CD4-positive, CD25-positive, alpha-beta regulatory T cell (primary cell): ENCODE results near the gene KRT5. TPM values are rescaled to one million over a fixed set of nuclear protein-coding genes. Genes with fewer than 3 reads are reported as not detected.

ENCODE experiments used
- ATAC-seq, 2 donors: fragments of 150-1000 bp; cut with Tn5 transposase; one replicate each; pipeline ENCODE4 v1.10.0; 2021; ENCODE audit warnings: low read depth in 2 of 2, moderate number of reproducible peaks in 2 of 2, moderate library complexity in 1 of 2
- DNase-seq, 3 donors: peaks; one replicate each; pipeline versions ENCODE4 v3.0.0 to v3.0.0-alpha.2; 2012 to 2022; ENCODE audit warnings: mixed read lengths in 1 of 3
- H3K27ac ChIP-seq: one replicate; pipeline ENCODE4 v1.7.0; 2013; ENCODE audit warnings: mild to moderate bottlenecking, low read length; ENCODE audit not compliant: insufficient read depth, poor library complexity, severe bottlenecking
- H3K27me3 ChIP-seq: one replicate; pipeline ENCODE4 v1.7.0; 2013; ENCODE audit warnings: low read length; ENCODE audit not compliant: control insufficient read depth, insufficient read depth
- H3K36me3 ChIP-seq: one replicate; pipeline ENCODE4 v1.7.0; 2013; ENCODE audit warnings: mild to moderate bottlenecking, low read length, moderate library complexity; ENCODE audit not compliant: control insufficient read depth, insufficient read depth
- H3K4me1 ChIP-seq: 2 replicates; pipeline ENCODE4 v1.7.0; 2013; ENCODE audit warnings: mild to moderate bottlenecking, low read length; ENCODE audit not compliant: insufficient read depth, control insufficient read depth, poor library complexity, severe bottlenecking
- H3K4me3 ChIP-seq: one replicate; pipeline ENCODE4 v1.7.0; 2013; ENCODE audit warnings: low read depth, mild to moderate bottlenecking, low read length, moderate library complexity
- H3K9me3 ChIP-seq, 2 experiments: 1 replicate in 1 of 2; 2 replicates in 1 of 2; pipeline ENCODE4 v1.7.0; 2013; ENCODE audit warnings: low read length in 2 of 2, mild to moderate bottlenecking in 1 of 2, moderate library complexity in 1 of 2; ENCODE audit not compliant: control insufficient read depth in 2 of 2
- H3K27ac Mint-ChIP-seq, 3 donors: one replicate each; pipeline ENCODE4 v1.8.0; 2020 to 2022; ENCODE audit warnings: mild to moderate bottlenecking in 3 of 3, mixed read lengths in 3 of 3, moderate library complexity in 2 of 3
- H3K27me3 Mint-ChIP-seq: one replicate; pipeline ENCODE4 v1.8.0; 2022; ENCODE audit warnings: mild to moderate bottlenecking, mixed read lengths
- H3K36me3 Mint-ChIP-seq: one replicate; pipeline ENCODE4 v1.8.0; 2020; ENCODE audit warnings: mixed read lengths
- H3K4me1 Mint-ChIP-seq, 4 donors: one replicate each; pipeline ENCODE4 v1.8.0; 2020 to 2022; ENCODE audit warnings: mixed read lengths in 4 of 4, mild to moderate bottlenecking in 1 of 4
- H3K4me3 Mint-ChIP-seq, 4 donors: one replicate each; pipeline ENCODE4 v1.8.0; 2020 to 2022; ENCODE audit warnings: mild to moderate bottlenecking in 4 of 4, mixed read lengths in 4 of 4, moderate library complexity in 3 of 4
- H3K9me3 Mint-ChIP-seq, 7 donors: one replicate each; pipeline ENCODE4 v1.8.0; 2020 to 2022; ENCODE audit warnings: mixed read lengths in 7 of 7, mild to moderate bottlenecking in 3 of 7, moderate library complexity in 2 of 7
- polyA plus RNA-seq, 4 donors: library from polyadenylated mRNA; unstranded; fragments of 300-500 nt; fragmentation: Illumina TruSeq; gene quantifications; one replicate each; pipeline ENCODE4 v1.2.3, GENCODE V29; 2021
- total RNA-seq: library from RNA; stranded (reverse); gene quantifications from one replicate; pipeline ENCODE4 v1.2.3, GENCODE V29; 2022

The KRT5 gene
- total and polyA plus RNA-seq, 5 donors from 2014 or later = not detected

- no peaks in the 10 kb centered on the region for H3K36me3 Mint-ChIP-seq
- Histone ChIP-seq H3K4me1 (no peaks in the 10 kb centered on the region), H3K9me3 (no peaks in the 10 kb centered on the region), H3K27me3 (no peaks in the 10 kb centered on the region), H3K36me3 (no peaks in the 10 kb centered on the region), H3K27ac (no peak overlapping the region), H3K4me3 (no peak overlapping the region)
- no peaks in the 10 kb centered on the region for H3K9me3 Mint-ChIP-seq
- no peak overlapping the region for H3K4me3 Mint-ChIP-seq
- ATAC-seq = no peak
- no peak overlapping the region for H3K27ac Mint-ChIP-seq
- no peaks in the 10 kb centered on the region for H3K27me3 Mint-ChIP-seq
- DNase-seq = no peak
- H3K4me1 Mint-ChIP-seq = no peaks in the 10 kb centered on the region
Observed at GRCh38 chr12:52523824-52524223, 3.6 kb upstream of the KRT5 start.

- no peak overlapping the region for H3K27ac Mint-ChIP-seq
- H3K27me3 Mint-ChIP-seq = no peaks in the 10 kb centered on the region
- H3K4me1 Mint-ChIP-seq = no peaks in the 10 kb centered on the region
- Histone ChIP-seq H3K4me3 (no peak overlapping the region), H3K4me1 (no peaks in the 10 kb centered on the region), H3K27ac (no peak overlapping the region), H3K27me3 (no peaks in the 10 kb centered on the region), H3K9me3 (no peaks in the 10 kb centered on the region), H3K36me3 (no peaks in the 10 kb centered on the region)
- H3K4me3 Mint-ChIP-seq = no peak overlapping the region
- no peaks in the 10 kb centered on the region for H3K36me3 Mint-ChIP-seq
- no peak for ATAC-seq
- no peaks in the 10 kb centered on the region for H3K9me3 Mint-ChIP-seq
- DNase-seq = no peak
Observed at GRCh38 chr12:52522346-52523011, 2.3 kb upstream of the KRT5 start.

- no peaks in the 10 kb centered on the region for H3K9me3 ChIP-seq
- Mint-ChIP-seq H3K36me3 (no peaks in the 10 kb centered on the region), H3K4me1 (no peaks in the 10 kb centered on the region), H3K27ac (no peak overlapping the region), H3K4me3 (no peak overlapping the region), H3K27me3 (no peaks in the 10 kb centered on the region), H3K9me3 (no peaks in the 10 kb centered on the region)
- no peak overlapping the region for H3K4me3 ChIP-seq
- H3K27me3 ChIP-seq = no peaks in the 10 kb centered on the region
- no peaks in the 10 kb centered on the region for H3K36me3 ChIP-seq
- no peak for ATAC-seq
- no peaks in the 10 kb centered on the region for H3K4me1 ChIP-seq
- no peak for DNase-seq
- no peak overlapping the region for H3K27ac ChIP-seq
Observed at GRCh38 chr12:52521568-52522266, 1.5 kb upstream of the KRT5 start.

GRCh38 chr12:52521175-52521567 is 977 bp upstream of the KRT5 start:
- no peak overlapping the region for H3K4me3 ChIP-seq
- no peaks in the 10 kb centered on the region for H3K27me3 Mint-ChIP-seq
- no peaks in the 10 kb centered on the region for H3K9me3 ChIP-seq
- peak overlapping the region in 1 of 4 donors; percentile 62 for H3K4me3 Mint-ChIP-seq
- no peak overlapping the region for H3K27ac Mint-ChIP-seq
- H3K36me3 Mint-ChIP-seq = no peaks in the 10 kb centered on the region
- H3K27ac ChIP-seq = no peak overlapping the region
- H3K36me3 ChIP-seq = no peaks in the 10 kb centered on the region
- H3K9me3 Mint-ChIP-seq = no peaks in the 10 kb centered on the region
- ATAC-seq = no peak
- no peaks in the 10 kb centered on the region for H3K27me3 ChIP-seq
- no peaks in the 10 kb centered on the region for H3K4me1 Mint-ChIP-seq
- no peaks in the 10 kb centered on the region for H3K4me1 ChIP-seq
- DNase-seq = no peak

GRCh38 chr12:52519387-52519703 is 849 bp downstream of the KRT5 start:
- Histone ChIP-seq H3K4me3 (no peak overlapping the region), H3K4me1 (no peaks in the 10 kb centered on the region), H3K27me3 (no peaks in the 10 kb centered on the region), H3K9me3 (no peaks in the 10 kb centered on the region), H3K27ac (no peak overlapping the region), H3K36me3 (no peaks in the 10 kb centered on the region)
- no peak overlapping the region for H3K27ac Mint-ChIP-seq
- H3K4me3 Mint-ChIP-seq = no peak overlapping the region
- H3K27me3 Mint-ChIP-seq = no peaks in the 10 kb centered on the region
- no peaks in the 10 kb centered on the region for H3K36me3 Mint-ChIP-seq
- ATAC-seq (no peak), DNase-seq (no peak)
- H3K9me3 Mint-ChIP-seq = no peaks in the 10 kb centered on the region
- no peaks in the 10 kb centered on the region for H3K4me1 Mint-ChIP-seq

- Histone ChIP-seq H3K27ac (no peak overlapping the region), H3K9me3 (no peaks in the 10 kb centered on the region), H3K4me1 (no peaks in the 10 kb centered on the region), H3K36me3 (no peaks in the 10 kb centered on the region), H3K27me3 (no peaks in the 10 kb centered on the region), H3K4me3 (no peak overlapping the region)
- Mint-ChIP-seq H3K4me1 (no peaks in the 10 kb centered on the region), H3K27me3 (no peaks in the 10 kb centered on the region), H3K36me3 (no peaks in the 10 kb centered on the region), H3K9me3 (no peaks in the 10 kb centered on the region), H3K4me3 (no peak overlapping the region), H3K27ac (no peak overlapping the region)
- DNase-seq (no peak), ATAC-seq (no peak)
Observed at GRCh38 chr12:52518574-52519386, 1.4 kb downstream of the KRT5 start.

- H3K27me3 ChIP-seq = no peaks in the 10 kb centered on the region
- H3K9me3 ChIP-seq = no peaks in the 10 kb centered on the region
- no peak overlapping the region for H3K27ac ChIP-seq
- no peaks in the 10 kb centered on the region for H3K9me3 Mint-ChIP-seq
- ATAC-seq (no peak), DNase-seq (no peak)
- H3K4me1 Mint-ChIP-seq = no peaks in the 10 kb centered on the region
- H3K4me1 ChIP-seq = no peaks in the 10 kb centered on the region
- H3K27me3 Mint-ChIP-seq = no peaks in the 10 kb centered on the region
- no peak overlapping the region for H3K27ac Mint-ChIP-seq
- no peaks in the 10 kb centered on the region for H3K36me3 ChIP-seq
- H3K36me3 Mint-ChIP-seq = no peaks in the 10 kb centered on the region
- H3K4me3 ChIP-seq = no peak overlapping the region
- H3K4me3 Mint-ChIP-seq = no peak overlapping the region
Observed at GRCh38 chr12:52517888-52518287, 2.3 kb downstream of the KRT5 start.
